Caco-2 (cell line): ENCODE data around the gene EMC1. TPM values are rescaled to one million over a fixed set of nuclear protein-coding genes. Genes with fewer than 3 reads are reported as not detected.
A peak's percentile ranks its signal among the peaks of the same experiment; 100 is the strongest.
"Not testable (repeated sequence)": the region's sequence is repeated elsewhere in the genome, so short reads cannot be mapped to it uniquely, and the experiment has no call there.

Experiments
- BruUV-seq: library from RNA; stranded (reverse); fragments of 400-500 nt; replicated peaks from 2 replicates; lab custom pipeline; 2021; lab: Mats Ljungman, UMichigan
- CTCF ChIA-PET: fragments of 300-600 bp; sonication (Branson Sonifier 250); formaldehyde crosslinking; loops from one replicate; lab custom pipeline; 2022; ENCODE audit warnings: antibody characterized with exemption; lab: Charles Lee
- POLR2A ChIA-PET: fragments of 300-600 bp; sonication (Branson Sonifier 250); formaldehyde crosslinking; loops from one replicate; lab custom pipeline; 2022; ENCODE audit warnings: antibody characterized with exemption; lab: Charles Lee
- DNase-seq, 2 experiments: peaks; one replicate each; pipeline versions ENCODE4 v3.0.0 to v3.0.0-alpha.2; 2020 to 2022
- H3K27me3 ChIP-seq: replicated peaks from 2 replicates; pipeline ENCODE4 v1.6.0; 2011; ENCODE audit warnings: low read length; ENCODE audit not compliant: control insufficient read depth, insufficient read depth
- H3K36me3 ChIP-seq: 2 replicates; pipeline ENCODE4 v1.5.1; 2011; ENCODE audit warnings: low read length; ENCODE audit not compliant: control insufficient read depth, insufficient read depth
- H3K4me1 ChIP-seq: fragments of 250-450 bp; sonication (Bioruptor Pico); 2 replicates; pipeline ENCODE4 v1.5.1; 2020; ENCODE audit warnings: mild to moderate bottlenecking
- H3K4me3 ChIP-seq: 2 replicates; pipeline ENCODE4 v1.5.1; 2011; ENCODE audit warnings: low read depth, mild to moderate bottlenecking, control low read depth, low read length
- H3K9me3 ChIP-seq: fragments of 250-450 bp; sonication (Bioruptor Pico); 2 replicates; pipeline ENCODE4 v1.5.1; 2020; ENCODE audit warnings: mild to moderate bottlenecking, moderate library complexity
- H3K27ac Mint-ChIP-seq: one replicate; pipeline ENCODE4 v1.8.0; 2022; ENCODE audit warnings: mixed read lengths; ENCODE audit not compliant: unreplicated experiment
- H3K27me3 Mint-ChIP-seq: one replicate; pipeline ENCODE4 v1.8.0; 2022; ENCODE audit warnings: mixed read lengths; ENCODE audit not compliant: insufficient read depth, unreplicated experiment
- H3K36me3 Mint-ChIP-seq: one replicate; pipeline ENCODE4 v1.8.0; 2022; ENCODE audit warnings: mild to moderate bottlenecking, mixed read lengths; ENCODE audit not compliant: insufficient read depth, unreplicated experiment
- H3K4me1 Mint-ChIP-seq: one replicate; pipeline ENCODE4 v1.8.0; 2022; ENCODE audit warnings: low read depth, mixed read lengths; ENCODE audit not compliant: unreplicated experiment
- H3K4me3 Mint-ChIP-seq: one replicate; pipeline ENCODE4 v1.8.0; 2022; ENCODE audit warnings: mild to moderate bottlenecking, moderate library complexity, mixed read lengths; ENCODE audit not compliant: unreplicated experiment
- H3K9me3 Mint-ChIP-seq: one replicate; pipeline ENCODE4 v1.8.0; 2022; ENCODE audit warnings: mixed read lengths; ENCODE audit not compliant: unreplicated experiment
- CTCF ChIP-seq, 2 experiments: fragments of 200-600 bp in 1 of 2; IDR thresholded peaks; 1 replicate in 1 of 2; 2 replicates in 1 of 2; pipeline versions ENCODE4 v1.5.1 to v1.8.0; 2011 to 2022; ENCODE audit warnings: antibody characterized with exemption in 1 of 2, control low read depth in 1 of 2, inconsistent platforms in 1 of 2, low read depth in 1 of 2, low read length in 1 of 2, mild to moderate bottlenecking in 1 of 2, moderate library complexity in 1 of 2; ENCODE audit not compliant: insufficient read depth in 1 of 2, severe bottlenecking in 1 of 2, unreplicated experiment in 1 of 2
- intact Hi-C: fragments of 100-400 bp; cut with micrococcal nuclease; formaldehyde crosslinking; loops from one replicate; pipeline ENCODE4 v1.10.0; 2022; ENCODE audit not compliant: unreplicated experiment
- total RNA-seq: library from RNA; stranded (reverse); gene quantifications from 2 replicates; pipeline ENCODE4 v1.2.3, GENCODE V29; 2022

EMC1 gene
- total RNA-seq, 1 experiment from 2014 or later: 51.5 TPM

- DNase-seq: no peak
- no peaks in the 10 kb centered on the region for H3K27me3 ChIP-seq
- ChIA-PET POLR2A (no interaction called here), CTCF (no interaction called here)
- Mint-ChIP-seq H3K4me3 (no peak overlapping the region), H3K9me3 (no peaks in the 10 kb centered on the region), H3K4me1 (peaks cover 5% of the 10 kb centered on the region), H3K27ac (no peak overlapping the region), H3K27me3 (no peaks in the 10 kb centered on the region), H3K36me3 (peaks cover 92% of the 10 kb centered on the region)
- no peak overlapping the region for H3K4me3 ChIP-seq
- no peaks in the 10 kb centered on the region; the same call in 1 of the 2 replicates for H3K36me3 ChIP-seq
- BruUV-seq: no TSS peak
- H3K4me1 ChIP-seq: no peaks in the 10 kb centered on the region
- no peak for TF ChIP-seq CTCF (IDR thresholded peaks at IDR 0.05; ENCODE audit: insufficient read depth in 1 of 2, low read depth in 1 of 2, low read length in 1 of 2, severe bottlenecking in 1 of 2, unreplicated experiment in 1 of 2)
- H3K9me3 ChIP-seq: no peaks in the 10 kb centered on the region
- intact Hi-C loops: no loop called here
These were observed 30.3 kb downstream of the EMC1 start for GRCh38 chr1:19220991-19221390.

- BruUV-seq: no TSS peak
- H3K4me3 ChIP-seq: no peak overlapping the region
- H3K9me3 Mint-ChIP-seq: no peaks in the 10 kb centered on the region
- ChIA-PET POLR2A (no interaction called here), CTCF (no interaction called here)
- peak overlapping the region; percentile 71 for H3K27ac Mint-ChIP-seq
- intact Hi-C loops: no loop called here
- no peak overlapping the region for H3K4me3 Mint-ChIP-seq
- H3K36me3 Mint-ChIP-seq: peaks cover 88% of the 10 kb centered on the region
- no peak for DNase-seq
- no peak for TF ChIP-seq CTCF (IDR thresholded peaks at IDR 0.05; ENCODE audit: insufficient read depth in 1 of 2, low read depth in 1 of 2, low read length in 1 of 2, severe bottlenecking in 1 of 2, unreplicated experiment in 1 of 2)
- no peaks in the 10 kb centered on the region for H3K4me1 ChIP-seq
- H3K36me3 ChIP-seq: no peaks in the 10 kb centered on the region
- peaks cover 5% of the 10 kb centered on the region for H3K4me1 Mint-ChIP-seq
- H3K27me3 ChIP-seq: no peaks in the 10 kb centered on the region
- no peaks in the 10 kb centered on the region for H3K27me3 Mint-ChIP-seq
- no peaks in the 10 kb centered on the region for H3K9me3 ChIP-seq
These were observed 31.1 kb downstream of the EMC1 start for GRCh38 chr1:19220080-19220846.

GRCh38 chr1:19219451-19219850 lies 31.9 kb downstream of the EMC1 start:
- Histone ChIP-seq H3K36me3 (no peaks in the 10 kb centered on the region), H3K9me3 (no peaks in the 10 kb centered on the region), H3K4me1 (no peaks in the 10 kb centered on the region), H3K4me3 (no peak overlapping the region), H3K27me3 (no peaks in the 10 kb centered on the region)
- no peak overlapping the region for H3K4me3 Mint-ChIP-seq
- TF ChIP-seq CTCF (IDR thresholded peaks at IDR 0.05; ENCODE audit: insufficient read depth in 1 of 2, low read depth in 1 of 2, low read length in 1 of 2, severe bottlenecking in 1 of 2, unreplicated experiment in 1 of 2): no peak
- H3K4me1 Mint-ChIP-seq: peaks cover 2% of the 10 kb centered on the region
- peak overlapping the region; percentile 28 for H3K27ac Mint-ChIP-seq
- ChIA-PET POLR2A (no interaction called here), CTCF (no interaction called here)
- intact Hi-C loops: no loop called here
- H3K9me3 Mint-ChIP-seq: no peaks in the 10 kb centered on the region
- H3K36me3 Mint-ChIP-seq: peaks cover 88% of the 10 kb centered on the region
- no TSS peak for BruUV-seq
- no peak for DNase-seq
- no peaks in the 10 kb centered on the region for H3K27me3 Mint-ChIP-seq

- intact Hi-C loops, H3K27me3 Mint-ChIP-seq, CTCF ChIA-PET, H3K4me3 Mint-ChIP-seq, H3K27ac Mint-ChIP-seq, H3K36me3 ChIP-seq, BruUV-seq, H3K9me3 Mint-ChIP-seq, DNase-seq, POLR2A ChIA-PET, H3K4me3 ChIP-seq, H3K9me3 ChIP-seq, H3K4me1 ChIP-seq, H3K27me3 ChIP-seq: not testable (repeated sequence)
- H3K36me3 Mint-ChIP-seq: peaks cover 85% of the 10 kb centered on the region
- H3K4me1 Mint-ChIP-seq: peaks cover 15% of the 10 kb centered on the region
These were observed 34.7 kb downstream of the EMC1 start for GRCh38 chr1:19216585-19216984.
